NCI-H1930 (cell line): ENCODE measurements around the gene PXK.

Experiments
- DNase-seq, 2 experiments: peaks; one replicate each; lab custom pipeline; 2025; lab: John Stamatoyannopoulos, UW

The PXK gene

GRCh38 chr3:58383904-58384303 lies 51.2 kb downstream of the PXK start:
- DNase-seq = no peak

- DNase-seq = no peak
Observed at GRCh38 chr3:58384381-58385090, 51.8 kb downstream of the PXK start.

- DNase-seq = no peak
Observed at GRCh38 chr3:58386626-58387365, 54.1 kb downstream of the PXK start.

- DNase-seq = no peak
Observed at GRCh38 chr3:58387650-58388546, 55.2 kb downstream of the PXK start.

GRCh38 chr3:58388550-58389091 lies 55.9 kb downstream of the PXK start:
- no peak for DNase-seq

- DNase-seq = no peak
Observed at GRCh38 chr3:58391156-58391865, 58.6 kb downstream of the PXK start.

- no peak for DNase-seq
Observed at GRCh38 chr3:58392181-58392580, 59.5 kb downstream of the PXK start.

GRCh38 chr3:58394339-58394738 lies 61.6 kb downstream of the PXK start:
- no peak for DNase-seq

GRCh38 chr3:58398669-58399333 lies 66.1 kb downstream of the PXK start:
- DNase-seq = no peak

- DNase-seq = no peak
Observed at GRCh38 chr3:58403513-58404109, 70.9 kb downstream of the PXK start.

GRCh38 chr3:58404396-58404795 lies 71.7 kb downstream of the PXK start:
- no peak for DNase-seq

GRCh38 chr3:58408906-58409305 lies 76.2 kb downstream of the PXK start:
- DNase-seq = no peak

GRCh38 chr3:58409663-58410062 lies 77.0 kb downstream of the PXK start:
- no peak for DNase-seq

GRCh38 chr3:58411036-58411435 lies 78.3 kb downstream of the PXK start:
- no peak for DNase-seq

- no peak for DNase-seq
Observed at GRCh38 chr3:58411851-58412830, 79.4 kb downstream of the PXK start.

GRCh38 chr3:58414538-58415197 lies 82.0 kb downstream of the PXK start:
- no peak for DNase-seq

GRCh38 chr3:58416191-58416590 lies 83.5 kb downstream of the PXK start:
- no peak for DNase-seq

GRCh38 chr3:58417075-58417474 lies 84.4 kb downstream of the PXK start:
- DNase-seq = no peak

GRCh38 chr3:58418227-58418626 lies 85.5 kb downstream of the PXK start:
- DNase-seq = no peak
